GM12865 (cell line): ENCODE results near the gene PLEK2.
"Not testable (repeated sequence)": the region's sequence is repeated elsewhere in the genome, so short reads cannot be mapped to it uniquely, and the experiment has no call there.

Experiments
- DNase-seq: peaks from one replicate; pipeline ENCODE4 v3.0.0; 2010; ENCODE audit warnings: low read depth
- H3K4me3 ChIP-seq: 2 replicates; pipeline ENCODE4 v1.5.1; 2011; ENCODE audit warnings: mild to moderate bottlenecking, low read depth, low read length, control low read depth
- TF ChIP-seq, protein P1 (sequence below): IDR thresholded peaks from 2 replicates; pipeline ENCODE4 v1.5.1; 2011; ENCODE audit warnings: low read length, control low read depth, low read depth, inconsistent platforms; ENCODE audit not compliant: insufficient read depth; ENCODE audit errors: missing control alignments

PLEK2 gene

DNA sequence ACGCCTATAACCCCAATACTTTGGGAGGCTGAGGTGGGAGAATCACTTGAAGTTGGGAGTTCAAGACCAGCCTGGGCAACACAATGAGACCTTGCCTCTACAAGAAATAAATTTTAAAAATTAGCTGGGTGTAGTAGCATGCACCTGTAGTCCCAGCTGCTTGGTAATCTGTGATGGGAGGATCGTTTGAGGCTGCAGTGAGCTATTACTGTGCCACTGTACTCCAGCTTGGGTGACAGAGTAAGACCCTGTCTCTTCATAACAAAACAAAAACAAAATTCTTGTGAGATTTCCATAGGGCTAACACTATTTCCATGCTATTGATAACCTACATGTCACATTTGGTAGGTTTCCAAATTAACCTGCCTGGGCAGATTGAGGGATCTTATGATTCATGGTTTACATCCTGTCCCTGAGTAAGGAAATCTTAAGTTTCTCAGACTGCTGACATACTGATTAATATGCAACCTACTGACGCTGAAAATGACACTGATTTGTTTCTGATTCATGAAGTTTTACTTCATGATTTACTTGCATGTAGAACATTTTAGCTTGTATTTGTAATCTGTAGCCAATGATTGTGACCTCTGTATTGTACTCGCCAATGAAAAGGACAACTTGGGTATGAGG is 68.2 kb downstream of the PLEK2 start:
- TF ChIP-seq, protein P1, sequence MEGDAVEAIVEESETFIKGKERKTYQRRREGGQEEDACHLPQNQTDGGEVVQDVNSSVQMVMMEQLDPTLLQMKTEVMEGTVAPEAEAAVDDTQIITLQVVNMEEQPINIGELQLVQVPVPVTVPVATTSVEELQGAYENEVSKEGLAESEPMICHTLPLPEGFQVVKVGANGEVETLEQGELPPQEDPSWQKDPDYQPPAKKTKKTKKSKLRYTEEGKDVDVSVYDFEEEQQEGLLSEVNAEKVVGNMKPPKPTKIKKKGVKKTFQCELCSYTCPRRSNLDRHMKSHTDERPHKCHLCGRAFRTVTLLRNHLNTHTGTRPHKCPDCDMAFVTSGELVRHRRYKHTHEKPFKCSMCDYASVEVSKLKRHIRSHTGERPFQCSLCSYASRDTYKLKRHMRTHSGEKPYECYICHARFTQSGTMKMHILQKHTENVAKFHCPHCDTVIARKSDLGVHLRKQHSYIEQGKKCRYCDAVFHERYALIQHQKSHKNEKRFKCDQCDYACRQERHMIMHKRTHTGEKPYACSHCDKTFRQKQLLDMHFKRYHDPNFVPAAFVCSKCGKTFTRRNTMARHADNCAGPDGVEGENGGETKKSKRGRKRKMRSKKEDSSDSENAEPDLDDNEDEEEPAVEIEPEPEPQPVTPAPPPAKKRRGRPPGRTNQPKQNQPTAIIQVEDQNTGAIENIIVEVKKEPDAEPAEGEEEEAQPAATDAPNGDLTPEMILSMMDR: no peak
- no peak overlapping the region for H3K4me3 ChIP-seq
- DNase-seq: no peak

DNA sequence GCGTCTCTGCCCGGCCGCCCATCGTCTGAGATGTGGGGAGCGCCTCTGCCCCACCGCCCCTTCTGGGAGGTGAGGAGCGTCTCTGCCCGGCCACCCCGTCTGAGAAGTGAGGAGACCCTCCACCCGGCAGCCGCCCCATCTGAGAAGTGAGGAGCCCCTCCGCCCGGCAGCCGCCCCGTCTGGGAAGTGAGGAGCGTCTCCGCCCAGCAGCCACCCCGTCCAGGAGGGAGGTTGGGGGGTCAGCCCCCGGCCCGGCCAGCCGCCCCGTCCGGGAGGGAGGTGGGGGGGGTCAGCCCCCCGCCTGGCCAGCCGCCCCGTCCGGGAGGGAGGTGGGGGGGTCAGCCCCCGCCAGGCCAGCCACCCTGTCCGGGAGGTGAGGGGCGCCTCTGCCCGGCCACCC is 70.7 kb downstream of the PLEK2 start:
- not testable (repeated sequence) for DNase-seq

More for the DNA sequence above, 70.7 kb downstream of the PLEK2 start:
- H3K4me3 ChIP-seq: not testable (repeated sequence)
